Activated gamma-delta T cell treated with anti-CD3 and anti-CD28 coated beads, Interleukin-2, amount 50 U/mL, for 16 hours (primary cell): Measurements from ENCODE around the gene MITF.
"Not testable (repeated sequence)": the region's sequence is repeated elsewhere in the genome, so short reads cannot be mapped to it uniquely, and the experiment has no call there.

ENCODE experiments used
- DNase-seq: peaks from one replicate; pipeline ENCODE4 v3.0.0-alpha.2; 2020; ENCODE audit warnings: low read depth

MITF gene

GRCh38 chr3:69876073-69876472, 136.8 kb downstream of the MITF start:
- no peak for DNase-seq

DNA sequence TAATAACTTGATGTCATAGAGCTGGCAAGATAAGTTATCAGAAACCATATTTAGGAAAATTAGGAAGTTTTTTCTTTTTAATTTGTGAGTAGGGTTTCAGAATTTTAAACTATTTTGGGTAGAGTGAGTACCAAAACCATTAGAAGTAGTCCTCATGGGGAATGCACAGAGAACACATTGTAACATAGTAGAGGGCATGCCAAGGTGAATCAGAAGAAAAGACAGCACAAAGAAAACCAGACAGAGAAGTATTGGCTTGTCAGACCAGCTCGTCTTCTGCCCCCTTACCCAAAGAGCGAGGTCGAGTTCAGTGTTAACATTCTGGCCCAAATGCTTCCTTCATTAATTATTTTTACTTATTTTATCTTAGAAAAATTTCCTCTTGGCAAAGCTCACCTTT, 139.0 kb downstream of the MITF start:
- DNase-seq = no peak

GRCh38 chr3:69879051-69879450, 139.8 kb downstream of the MITF start:
- DNase-seq = no peak

DNA sequence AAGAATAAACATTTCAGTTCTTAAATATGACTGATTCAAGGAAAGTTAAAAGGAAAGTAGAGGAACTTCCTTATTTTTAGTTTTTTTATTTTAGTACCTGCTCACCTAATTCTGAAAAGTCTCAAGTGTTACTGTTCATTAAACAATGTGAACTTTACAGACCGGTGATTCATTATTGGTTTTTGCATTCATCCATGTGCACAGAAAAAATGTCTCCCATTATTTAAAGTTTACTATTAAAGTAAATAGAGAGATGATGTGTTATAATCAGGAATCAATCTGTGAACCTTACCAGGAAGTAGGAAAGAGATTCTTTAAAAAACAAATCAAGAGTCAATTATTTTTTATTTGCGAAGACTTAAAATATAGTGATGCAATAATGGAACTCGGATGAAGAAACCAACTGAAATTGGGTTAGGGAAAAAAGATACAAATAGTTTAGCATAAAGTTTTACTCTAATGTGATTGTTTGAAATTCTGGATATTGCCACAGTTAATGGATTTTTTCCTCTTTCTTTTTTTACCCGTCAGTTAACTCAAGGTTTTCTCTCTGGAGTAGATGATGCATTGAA, 140.9 kb downstream of the MITF start:
- no peak for DNase-seq

DNA sequence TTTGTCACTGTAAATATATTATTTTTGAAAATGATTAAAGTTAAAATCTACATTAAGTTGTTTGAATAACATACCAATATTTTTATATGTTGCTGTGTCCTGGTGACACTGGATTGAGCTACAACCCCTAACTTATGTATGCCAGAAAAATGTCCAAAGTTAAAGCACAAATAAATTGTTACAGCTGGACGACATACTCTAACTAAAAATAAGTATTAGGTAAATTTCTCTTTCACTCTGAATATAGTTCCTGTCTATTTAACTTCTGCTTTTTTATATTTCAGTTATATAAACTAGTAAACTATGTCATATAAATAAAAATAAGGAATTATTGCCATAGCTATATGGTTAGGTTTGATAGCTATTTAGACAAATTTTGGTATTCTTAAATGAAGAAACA, 141.8 kb downstream of the MITF start:
- no peak for DNase-seq

DNA sequence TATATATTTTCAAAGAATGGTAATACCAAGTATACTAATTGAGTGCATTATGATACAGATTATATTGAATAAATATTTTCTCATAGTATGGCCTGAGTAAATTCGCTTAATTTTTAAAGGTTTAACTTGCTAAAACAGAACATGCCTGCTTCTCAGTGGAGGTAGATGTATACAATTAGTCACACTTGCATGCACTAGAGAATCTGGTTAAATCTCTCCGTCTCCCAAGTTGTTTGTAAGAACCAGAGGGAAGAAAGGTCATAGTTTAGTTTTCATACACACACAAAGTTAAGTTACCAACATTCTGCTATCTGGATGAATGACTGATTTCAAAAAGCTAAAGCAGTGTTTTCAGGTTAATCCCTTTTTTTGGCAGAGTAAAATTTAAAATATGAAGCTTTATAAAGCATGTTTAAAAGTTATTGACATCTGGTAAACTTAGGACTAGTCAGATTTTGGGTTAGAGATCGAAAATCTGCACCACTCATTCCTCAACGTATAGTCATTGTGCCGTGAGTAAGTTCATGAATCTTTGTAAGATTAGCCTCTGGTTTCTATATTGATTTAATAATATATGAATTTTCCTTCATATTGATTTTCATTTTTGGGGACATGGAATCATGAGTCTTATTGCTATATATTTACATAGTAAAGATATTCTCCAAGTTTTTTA, 142.6 kb downstream of the MITF start:
- DNase-seq = no peak

- DNase-seq = no peak
Observed at GRCh38 chr3:69882560-69882959, 143.3 kb downstream of the MITF start.

- DNase-seq = no peak
Observed at GRCh38 chr3:69888040-69888942, 149.0 kb downstream of the MITF start.

DNA sequence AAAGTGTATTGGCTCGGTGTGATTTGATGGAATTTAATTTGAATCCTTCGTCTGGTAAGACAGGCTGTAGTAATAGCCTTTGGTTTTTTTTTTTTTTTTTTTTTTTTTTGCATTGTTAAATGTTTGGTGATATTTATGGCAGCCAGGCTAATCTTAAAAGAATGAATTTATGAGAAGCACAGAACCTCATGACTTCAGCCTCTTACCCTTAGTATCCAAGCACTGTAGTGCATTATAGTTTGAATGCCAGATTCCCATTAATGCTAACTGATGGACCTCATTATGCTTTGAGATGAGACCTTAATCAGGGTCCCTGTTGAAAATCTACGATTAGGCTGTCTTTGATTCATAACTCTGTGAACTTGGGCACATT, 149.7 kb downstream of the MITF start:
- no peak for DNase-seq

- DNase-seq = no peak
Observed at GRCh38 chr3:69890084-69890483, 150.8 kb downstream of the MITF start.

DNA sequence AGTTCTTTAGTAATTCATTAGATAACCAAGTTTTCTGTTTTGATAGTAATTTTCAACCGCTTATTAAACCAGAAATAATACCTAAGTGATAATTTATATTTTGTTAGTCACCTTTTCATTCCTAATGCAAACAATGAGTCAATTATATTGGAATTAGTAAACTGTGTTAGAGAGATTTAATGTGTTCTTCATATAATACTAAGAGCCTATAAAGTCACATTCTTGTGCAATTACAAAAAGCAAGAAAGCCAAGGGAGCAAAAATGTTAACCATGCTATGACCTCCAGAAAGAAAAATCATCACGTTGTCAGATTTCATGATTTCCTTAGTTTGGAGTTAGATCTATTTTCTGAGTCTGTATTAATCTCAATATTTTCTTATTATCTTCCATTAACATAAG, 151.4 kb downstream of the MITF start:
- no peak for DNase-seq

DNA sequence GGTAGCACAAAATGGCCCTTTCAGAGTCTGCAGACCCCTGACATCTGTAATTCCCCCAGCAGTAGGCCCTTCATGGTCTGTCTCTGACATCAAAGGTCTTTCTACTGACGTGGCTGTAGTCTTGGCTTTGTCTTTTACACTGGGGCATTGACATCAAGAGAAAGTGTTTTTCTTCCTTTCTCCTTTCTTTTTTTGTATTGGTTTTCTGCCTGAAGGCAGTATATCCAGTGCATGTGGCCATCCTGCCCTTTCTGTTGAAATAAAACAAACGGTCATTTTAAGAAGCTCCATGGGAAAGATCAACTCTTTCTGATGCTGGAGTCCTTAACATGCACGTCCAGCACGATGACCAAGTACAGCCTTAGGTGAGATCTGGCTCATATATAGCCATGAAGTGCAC, 153.4 kb downstream of the MITF start:
- DNase-seq = no peak

DNA sequence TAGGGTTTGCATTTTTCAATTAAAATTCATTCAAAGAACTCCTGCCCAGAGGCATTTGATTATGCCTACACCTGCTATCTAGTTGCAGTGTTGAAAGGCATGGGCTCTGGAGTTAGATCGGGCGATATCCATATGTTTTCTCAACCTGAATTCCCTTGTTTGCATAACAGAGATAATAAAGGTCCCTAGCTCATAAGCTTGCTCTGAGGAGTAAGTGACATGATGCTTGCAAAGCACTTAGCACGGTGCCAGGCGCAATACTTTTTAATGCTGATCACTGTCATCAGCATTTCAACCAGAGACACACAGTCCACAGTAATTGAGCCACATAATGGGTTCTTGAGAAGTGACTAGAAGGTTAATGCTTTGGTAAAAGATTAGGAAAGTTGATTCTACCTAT, 154.0 kb downstream of the MITF start:
- no peak for DNase-seq

GRCh38 chr3:69896095-69896494, 156.8 kb downstream of the MITF start:
- no peak for DNase-seq

GRCh38 chr3:69900331-69900730, 161.1 kb downstream of the MITF start:
- no peak for DNase-seq

- DNase-seq = no peak
Observed at GRCh38 chr3:69901802-69902201, 162.5 kb downstream of the MITF start.

GRCh38 chr3:69902386-69902785, 163.1 kb downstream of the MITF start:
- no peak for DNase-seq

- no peak for DNase-seq
Observed at GRCh38 chr3:69906351-69906966, 167.2 kb downstream of the MITF start.

DNA sequence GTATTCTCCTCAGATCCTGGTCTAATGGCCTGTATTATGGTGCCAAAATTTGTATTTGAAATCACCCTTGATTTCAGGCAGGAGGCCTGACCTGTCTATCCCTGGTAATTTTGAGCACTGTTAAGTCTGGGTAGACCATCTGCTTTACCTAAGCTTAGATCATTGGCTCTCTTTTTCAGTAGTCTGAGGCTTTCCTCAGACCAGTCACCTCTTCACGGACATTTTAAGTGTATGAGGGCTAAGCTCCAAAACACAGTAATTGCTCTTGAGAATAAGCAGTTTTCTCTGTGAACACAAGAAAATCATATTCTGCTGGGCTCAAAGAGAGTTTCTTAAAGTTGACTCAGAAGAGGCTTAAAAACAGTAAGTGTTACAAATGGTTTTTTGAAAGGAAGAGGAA, 168.3 kb downstream of the MITF start:
- no peak for DNase-seq

- not testable (repeated sequence) for DNase-seq
Observed at GRCh38 chr3:69909859-69910258, 170.6 kb downstream of the MITF start.

DNA sequence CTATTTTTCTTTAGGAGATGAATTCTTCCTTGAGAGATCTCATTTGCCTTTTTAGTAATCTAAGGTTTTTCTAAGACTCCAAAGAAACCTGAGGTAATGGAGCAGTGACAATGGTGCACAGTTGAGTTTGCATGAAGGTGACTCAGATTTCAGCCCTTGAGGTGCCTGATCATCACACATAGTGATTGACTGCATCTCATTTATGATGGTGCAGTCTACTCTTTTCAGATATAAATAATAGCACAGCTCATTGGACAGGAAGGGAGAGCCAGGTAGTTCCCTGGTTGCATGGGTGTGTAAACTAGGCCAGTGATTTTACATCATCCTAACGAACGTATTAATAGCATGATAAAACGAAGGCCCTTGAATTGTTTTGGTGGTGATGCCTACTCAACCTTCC, 174.2 kb downstream of the MITF start:
- no peak for DNase-seq

DNA sequence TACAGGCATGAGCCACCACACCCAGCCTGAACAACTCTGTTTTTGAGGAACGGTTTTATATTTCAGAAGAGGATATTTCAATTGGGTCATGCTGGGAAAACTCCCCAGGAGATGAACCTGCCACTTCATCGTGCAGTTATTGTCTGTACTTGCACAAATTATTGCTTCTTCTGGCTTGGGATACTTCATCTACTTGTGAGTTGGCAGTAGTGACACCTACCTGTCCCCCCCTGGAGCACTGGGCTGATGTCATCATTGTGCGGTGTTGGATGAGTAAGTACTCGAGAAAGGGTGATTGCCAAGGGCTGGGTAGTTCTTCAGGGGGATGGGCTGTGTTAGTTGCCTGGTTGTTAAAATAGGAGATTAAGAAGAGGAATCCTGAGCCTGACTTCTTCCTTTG, 175.1 kb downstream of the MITF start:
- DNase-seq = no peak

GRCh38 chr3:69915726-69916125, 176.5 kb downstream of the MITF start:
- no peak for DNase-seq
